GM21447 (cell line): Measurements from ENCODE around the gene RILPL2.
A peak's percentile ranks its signal among the peaks of the same experiment; 100 is the strongest.
"Not testable (repeated sequence)": the region's sequence is repeated elsewhere in the genome, so short reads cannot be mapped to it uniquely, and the experiment has no call there.

Experiments
- ATAC-seq: cut with Tn5 transposase; IDR thresholded peaks from one replicate; pipeline ENCODE4 v1.9.1; 2021; ENCODE audit not compliant: unreplicated experiment

RILPL2 gene

DNA sequence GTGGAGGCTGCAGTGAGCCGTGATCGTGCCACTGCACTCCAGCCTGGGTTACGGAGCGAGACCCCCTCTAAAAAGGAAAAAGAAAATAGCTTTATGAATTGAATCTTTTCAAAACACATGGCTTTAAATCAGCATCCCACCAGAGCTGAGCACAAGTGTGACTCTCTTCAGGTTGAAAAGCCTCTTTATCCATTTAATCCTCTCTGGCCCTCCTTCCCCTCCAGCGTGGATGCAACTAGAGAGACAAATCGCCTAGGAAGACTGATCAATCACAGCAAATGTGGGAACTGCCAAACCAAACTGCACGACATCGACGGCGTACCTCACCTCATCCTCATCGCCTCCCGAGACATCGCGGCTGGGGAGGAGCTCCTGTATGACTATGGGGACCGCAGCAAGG lies 29.2 kb downstream of the RILPL2 start:
- not testable (repeated sequence) for ATAC-seq

GRCh38 chr12:123404581-123404980 lies 31.9 kb downstream of the RILPL2 start:
- no peak for ATAC-seq

GRCh38 chr12:123401753-123402683 lies 34.5 kb downstream of the RILPL2 start:
- no peak for ATAC-seq

DNA sequence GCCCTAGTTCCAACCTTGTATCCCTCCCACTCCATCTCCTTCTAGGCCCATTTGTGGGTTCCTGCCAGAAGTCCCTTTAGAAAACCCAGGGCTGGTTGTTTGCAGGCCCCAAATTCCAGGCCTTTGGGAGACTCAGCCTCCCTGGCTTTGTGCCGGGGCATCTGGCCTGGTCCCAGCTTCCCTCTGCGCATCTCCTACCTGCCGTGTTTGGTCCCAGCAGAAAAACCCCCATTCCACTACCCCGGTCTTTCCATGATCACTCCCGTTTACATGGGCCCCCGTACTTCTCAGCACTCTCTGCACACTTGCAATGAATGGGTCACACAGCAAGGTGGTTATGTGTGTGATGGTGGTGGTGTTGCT lies 37.2 kb downstream of the RILPL2 start:
- ATAC-seq = no peak

- ATAC-seq = no peak
Measured at GRCh38 chr12:123398550-123399254, 37.8 kb downstream of the RILPL2 start.

- no peak for ATAC-seq
Measured at GRCh38 chr12:123398177-123398549, 38.3 kb downstream of the RILPL2 start.

DNA sequence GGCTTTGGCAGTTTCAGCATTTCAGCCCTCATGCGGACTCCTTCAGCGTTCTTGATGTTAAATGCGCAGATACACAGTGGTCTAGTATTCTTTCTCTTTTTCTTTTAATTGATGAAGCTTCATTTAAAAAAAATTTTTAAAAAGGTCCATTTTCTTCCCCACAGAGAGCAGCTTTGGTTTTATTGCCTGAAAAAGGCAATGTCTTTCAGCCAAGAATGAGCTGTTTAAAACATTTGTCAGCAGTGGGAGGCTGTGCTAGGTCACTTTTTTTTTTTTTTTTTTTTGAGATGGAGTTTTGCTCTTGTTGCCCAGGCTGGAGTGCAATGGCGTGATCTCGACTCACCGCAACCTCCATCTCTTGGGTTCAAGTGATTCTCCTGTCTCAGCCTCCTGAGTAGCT lies 39.1 kb downstream of the RILPL2 start:
- ATAC-seq = no peak

DNA sequence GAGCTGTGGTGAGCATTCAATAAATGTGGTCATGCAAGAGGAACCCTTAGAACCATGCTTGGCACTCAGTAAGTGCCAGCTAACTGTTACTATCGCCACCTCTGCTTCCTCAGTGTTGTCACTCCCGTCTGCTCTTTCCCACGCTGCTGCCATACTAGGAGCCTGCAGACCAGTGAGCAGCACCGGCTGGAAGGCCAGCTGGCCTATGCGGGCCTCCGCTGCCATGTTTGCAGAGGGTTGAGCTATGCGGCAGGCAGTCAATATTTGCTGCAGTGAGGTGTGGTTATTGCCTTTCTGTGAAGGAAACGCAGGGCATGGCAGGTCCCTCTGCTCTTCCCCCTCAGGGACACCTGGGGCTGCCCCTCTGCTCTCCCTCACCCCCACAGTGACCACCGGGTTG lies 39.5 kb downstream of the RILPL2 start:
- no peak for ATAC-seq

- no peak for ATAC-seq
Measured at GRCh38 chr12:123396543-123396942, 39.9 kb downstream of the RILPL2 start.

- ATAC-seq = no peak
Measured at GRCh38 chr12:123395236-123395635, 41.2 kb downstream of the RILPL2 start.

- no peak for ATAC-seq
Measured at GRCh38 chr12:123393747-123394146, 42.7 kb downstream of the RILPL2 start.

DNA sequence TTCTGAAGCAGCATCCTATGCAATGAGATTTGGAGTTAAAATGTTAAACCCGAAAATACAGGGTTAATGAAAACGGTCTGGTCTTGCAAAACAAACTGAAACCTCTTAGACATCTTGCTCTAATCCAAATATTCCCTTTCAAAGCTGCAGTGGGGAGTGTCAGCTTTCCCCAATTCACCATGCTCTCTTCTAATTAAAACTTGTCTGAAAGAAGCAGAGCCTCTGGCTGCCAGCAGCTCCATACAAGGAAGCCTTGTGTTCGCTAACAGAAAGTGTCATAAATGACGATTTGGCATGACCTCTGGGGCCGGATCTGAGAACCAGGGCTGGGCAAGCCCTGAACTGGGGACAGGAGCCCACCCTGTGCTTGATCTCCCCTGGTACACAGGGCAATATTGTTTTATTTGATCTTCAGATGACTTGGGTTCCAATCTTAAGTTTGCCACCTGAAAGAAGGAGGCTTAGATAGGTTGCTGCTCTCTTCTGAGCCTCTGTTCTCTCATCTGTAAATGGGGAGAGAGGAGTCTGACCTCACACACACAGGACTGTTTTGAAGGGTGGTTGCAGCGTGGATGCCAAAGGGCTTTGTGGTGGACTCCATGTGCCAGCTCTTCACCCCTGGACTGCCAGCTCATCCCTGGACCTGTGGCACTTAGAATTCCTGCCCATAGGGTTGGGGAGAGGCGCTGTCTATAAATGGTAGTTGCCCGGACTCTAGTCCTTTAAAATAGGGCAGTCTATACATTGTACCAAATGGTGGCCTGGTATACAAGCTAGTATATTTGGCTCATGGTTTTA lies 44.7 kb downstream of the RILPL2 start:
- no peak for ATAC-seq

GRCh38 chr12:123390498-123391426 lies 45.7 kb downstream of the RILPL2 start:
- no peak for ATAC-seq

GRCh38 chr12:123389560-123390351 lies 46.7 kb downstream of the RILPL2 start:
- no peak for ATAC-seq

GRCh38 chr12:123388951-123389559 lies 47.4 kb downstream of the RILPL2 start:
- ATAC-seq = peak; percentile 5

DNA sequence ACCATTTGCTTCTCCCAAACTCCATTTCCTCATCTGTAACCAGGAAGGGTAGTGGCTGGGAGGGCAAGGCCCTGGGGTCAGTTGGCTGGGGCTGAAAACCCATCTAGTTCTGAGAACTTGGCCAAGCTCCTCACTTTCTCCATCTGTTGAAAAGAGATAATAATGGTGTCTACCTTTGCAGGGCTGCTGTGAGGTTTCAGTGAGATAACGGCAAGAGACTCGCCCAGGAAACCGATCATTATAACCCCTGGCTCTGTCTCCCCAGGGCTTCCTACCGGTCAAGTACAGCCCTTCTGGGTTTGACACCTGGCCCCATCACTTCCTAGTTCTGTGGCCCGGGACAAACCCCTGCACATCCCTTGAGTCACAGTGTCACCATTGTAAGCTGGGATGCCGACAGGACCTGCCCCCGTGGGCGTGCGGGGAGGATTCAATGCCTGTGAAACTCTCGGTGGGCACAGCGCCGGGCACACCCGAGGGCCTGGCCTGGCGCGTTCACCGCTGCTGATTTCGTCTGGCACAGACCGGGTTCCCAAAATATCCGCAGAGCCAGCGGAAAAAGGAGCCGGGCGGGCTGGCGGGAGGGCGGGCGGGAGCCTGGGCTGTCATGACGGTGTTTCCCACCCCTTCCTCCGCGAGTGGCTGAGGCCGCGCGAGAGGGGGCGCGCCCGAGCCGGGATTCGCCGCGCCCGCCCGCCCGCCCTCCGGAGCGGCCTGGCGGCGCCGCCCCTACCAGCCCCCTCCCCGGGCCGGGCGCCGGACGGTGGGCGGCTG lies 48.1 kb downstream of the RILPL2 start:
- peak; percentile 34 for ATAC-seq

GRCh38 chr12:123387508-123388176 lies 48.8 kb downstream of the RILPL2 start:
- ATAC-seq = no peak

DNA sequence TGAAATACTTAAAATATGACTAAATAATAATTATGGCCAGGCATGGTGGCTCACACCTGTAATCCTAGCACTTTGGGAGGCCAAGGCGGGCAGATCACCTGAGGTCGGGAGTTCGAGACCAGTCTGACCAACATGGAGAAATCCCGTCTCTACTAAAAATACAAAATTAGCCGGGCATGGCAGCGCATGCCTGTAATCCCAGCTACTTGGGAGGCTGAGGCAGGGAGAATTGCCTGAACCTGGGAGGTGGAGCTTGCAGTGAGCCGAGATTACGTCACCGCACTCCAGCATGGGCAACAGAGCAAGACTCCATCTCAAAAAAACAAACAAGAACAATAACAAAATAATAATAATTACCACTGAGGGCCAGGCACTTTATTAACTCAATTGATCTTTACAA lies 50.9 kb downstream of the RILPL2 start:
- not testable (repeated sequence) for ATAC-seq
